GM12865 (cell line): Measurements from ENCODE around the gene ZNF98.

Experiments
- DNase-seq: peaks from one replicate; pipeline ENCODE4 v3.0.0; 2010; ENCODE audit warnings: low read depth
- H3K4me3 ChIP-seq: 2 replicates; pipeline ENCODE4 v1.5.1; 2011; ENCODE audit warnings: mild to moderate bottlenecking, low read depth, low read length, control low read depth
- TF ChIP-seq, protein P1 (sequence below): IDR thresholded peaks from 2 replicates; pipeline ENCODE4 v1.5.1; 2011; ENCODE audit warnings: low read length, control low read depth, low read depth, inconsistent platforms; ENCODE audit not compliant: insufficient read depth; ENCODE audit errors: missing control alignments

ZNF98 gene

DNA sequence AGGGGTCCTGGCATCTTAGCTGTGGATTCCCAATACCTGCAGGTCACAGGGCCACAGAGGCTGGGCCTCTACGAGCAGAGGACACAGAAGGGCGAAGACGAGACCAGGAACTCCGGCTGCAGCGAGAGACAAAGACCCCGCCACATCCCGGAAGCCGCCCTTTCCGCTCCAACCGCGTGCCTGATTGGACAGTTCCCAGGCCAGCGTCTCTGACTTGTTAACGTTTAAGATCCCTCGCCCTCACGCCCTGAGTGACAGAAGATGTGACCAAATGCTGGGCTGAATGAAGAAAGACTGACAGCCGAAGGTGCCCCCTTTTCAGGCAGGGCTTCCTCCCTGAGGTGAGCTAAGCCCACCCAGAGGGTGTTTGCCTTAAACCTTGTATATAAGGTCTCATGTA is at the start of gene ZNF98:
Gene ZNF98 (minus strand): TSS at position 136 of the 400 bp plus-strand sequence. CDS start 122 bp downstream, at position 14.
- DNase-seq, result no peak
- TF ChIP-seq, protein P1, sequence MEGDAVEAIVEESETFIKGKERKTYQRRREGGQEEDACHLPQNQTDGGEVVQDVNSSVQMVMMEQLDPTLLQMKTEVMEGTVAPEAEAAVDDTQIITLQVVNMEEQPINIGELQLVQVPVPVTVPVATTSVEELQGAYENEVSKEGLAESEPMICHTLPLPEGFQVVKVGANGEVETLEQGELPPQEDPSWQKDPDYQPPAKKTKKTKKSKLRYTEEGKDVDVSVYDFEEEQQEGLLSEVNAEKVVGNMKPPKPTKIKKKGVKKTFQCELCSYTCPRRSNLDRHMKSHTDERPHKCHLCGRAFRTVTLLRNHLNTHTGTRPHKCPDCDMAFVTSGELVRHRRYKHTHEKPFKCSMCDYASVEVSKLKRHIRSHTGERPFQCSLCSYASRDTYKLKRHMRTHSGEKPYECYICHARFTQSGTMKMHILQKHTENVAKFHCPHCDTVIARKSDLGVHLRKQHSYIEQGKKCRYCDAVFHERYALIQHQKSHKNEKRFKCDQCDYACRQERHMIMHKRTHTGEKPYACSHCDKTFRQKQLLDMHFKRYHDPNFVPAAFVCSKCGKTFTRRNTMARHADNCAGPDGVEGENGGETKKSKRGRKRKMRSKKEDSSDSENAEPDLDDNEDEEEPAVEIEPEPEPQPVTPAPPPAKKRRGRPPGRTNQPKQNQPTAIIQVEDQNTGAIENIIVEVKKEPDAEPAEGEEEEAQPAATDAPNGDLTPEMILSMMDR, result no peak
- H3K4me3 ChIP-seq, result no peak within 1 kb of the TSS

DNA sequence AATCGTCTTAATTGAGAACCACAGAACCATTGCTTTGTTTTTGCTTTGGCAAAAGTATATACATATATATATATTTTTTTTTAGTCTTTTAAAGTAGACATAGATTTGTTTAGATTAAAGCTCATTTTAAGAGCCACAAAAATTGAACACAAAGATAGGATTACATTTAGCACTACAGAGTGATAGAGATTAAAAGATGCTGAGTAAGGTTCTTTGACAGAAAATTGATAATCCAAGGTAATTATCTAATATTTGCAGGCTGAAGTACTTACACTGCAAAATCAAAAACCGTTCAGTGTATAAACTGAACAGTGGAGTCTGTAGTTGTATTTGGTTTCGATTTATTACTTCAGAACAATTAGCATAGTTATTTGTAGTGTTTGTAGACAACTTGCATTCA is 24.5 kb upstream of the ZNF98 start:
- TF ChIP-seq, protein P1, result no peak

DNA sequence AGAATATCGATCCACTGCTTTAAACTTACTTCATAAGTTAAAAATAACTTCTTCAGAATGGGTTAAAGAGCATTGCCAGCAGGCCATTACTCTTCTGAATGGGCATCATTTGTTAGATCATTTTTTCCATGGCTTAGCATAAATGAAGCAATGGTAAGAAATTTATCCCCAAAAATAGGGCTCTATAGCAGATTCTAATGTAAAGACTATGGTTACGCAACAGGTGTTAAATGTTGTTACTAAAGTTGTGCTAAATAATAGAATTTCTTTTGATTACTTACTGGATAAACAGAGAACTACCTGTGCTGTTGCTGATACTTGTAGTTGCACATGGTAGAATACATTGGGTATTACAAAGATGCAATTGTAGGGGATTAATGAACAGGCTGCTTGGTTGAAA is 15.9 kb upstream of the ZNF98 start:
- no peak for DNase-seq
- TF ChIP-seq, protein P1, result no peak
- H3K4me3 ChIP-seq, result no peak overlapping the region

More for the DNA sequence above, 24.5 kb upstream of the ZNF98 start:
- H3K4me3 ChIP-seq, result no peak overlapping the region
- no peak for DNase-seq

DNA sequence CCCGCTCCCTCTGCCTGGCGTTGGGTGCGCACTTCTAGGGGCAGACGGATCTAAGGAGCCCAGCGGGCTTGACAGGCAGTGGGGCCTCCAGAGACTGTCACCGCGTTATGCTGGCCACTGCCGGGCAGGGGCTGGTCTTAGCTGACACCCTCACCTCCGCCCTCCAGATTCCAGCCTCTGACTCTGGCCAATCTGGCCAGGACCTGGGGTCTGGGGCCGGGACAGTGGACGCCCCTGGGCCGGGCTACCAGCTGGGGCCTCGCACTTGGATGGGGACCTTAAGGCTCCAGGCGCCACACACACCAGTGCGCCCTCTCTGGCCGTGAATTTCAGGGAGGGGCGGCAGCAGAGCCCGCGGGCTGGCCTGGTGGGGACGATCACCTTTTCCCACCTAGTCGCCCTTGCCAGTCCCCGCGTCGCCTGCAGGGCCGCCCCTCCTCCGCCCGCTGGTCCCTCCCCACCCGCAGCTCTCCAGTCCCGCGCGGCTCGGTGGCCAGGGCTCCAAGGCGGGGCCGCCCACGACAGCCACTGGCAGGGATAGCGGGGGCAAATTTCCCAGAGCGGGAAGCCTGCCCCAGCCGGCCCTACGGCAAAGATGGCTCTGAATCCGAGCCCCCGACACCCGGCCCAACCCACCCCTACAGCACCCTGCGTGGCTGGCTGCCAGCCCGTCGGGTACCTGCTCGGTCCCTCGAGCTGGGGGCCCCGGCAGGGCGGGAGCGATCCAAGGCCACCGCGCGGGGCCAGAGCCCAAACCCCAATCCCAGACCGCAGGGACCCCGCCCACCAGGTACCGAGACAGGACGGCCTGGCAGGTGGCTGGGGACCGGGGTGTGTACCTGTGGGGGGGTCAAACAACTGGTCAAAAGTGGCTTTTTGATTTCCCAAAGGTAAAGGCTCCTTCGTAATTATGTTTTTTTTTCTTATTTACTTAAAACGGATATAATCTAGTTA is 6.1 kb upstream of the ZNF98 start:
- no peak overlapping the region for H3K4me3 ChIP-seq

DNA sequence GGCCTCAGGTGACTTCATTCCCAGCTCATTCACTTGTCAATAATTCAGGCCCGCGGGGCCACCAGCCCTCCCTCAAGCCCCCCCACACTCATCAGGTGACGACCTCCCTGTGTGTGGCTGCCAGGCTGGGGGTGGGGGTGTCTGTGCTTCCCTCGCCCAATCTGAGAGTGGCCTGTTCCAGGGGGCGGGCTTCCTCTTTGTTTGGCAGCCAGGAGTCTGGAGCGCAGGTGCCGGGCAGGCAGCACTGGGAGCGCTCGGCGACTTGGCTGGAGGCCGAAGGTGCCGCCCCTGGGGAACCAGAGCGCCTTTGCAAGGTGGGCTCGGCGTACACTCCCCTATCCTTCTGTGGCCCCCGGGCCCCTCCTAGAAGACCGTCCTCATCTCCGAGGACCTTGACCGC is 5.4 kb upstream of the ZNF98 start:
- H3K4me3 ChIP-seq, result no peak overlapping the region
- TF ChIP-seq, protein P1, result no peak
- DNase-seq, result no peak

More for the DNA sequence above, 6.1 kb upstream of the ZNF98 start:
- TF ChIP-seq, protein P1, result no peak
- DNase-seq, result no peak

DNA sequence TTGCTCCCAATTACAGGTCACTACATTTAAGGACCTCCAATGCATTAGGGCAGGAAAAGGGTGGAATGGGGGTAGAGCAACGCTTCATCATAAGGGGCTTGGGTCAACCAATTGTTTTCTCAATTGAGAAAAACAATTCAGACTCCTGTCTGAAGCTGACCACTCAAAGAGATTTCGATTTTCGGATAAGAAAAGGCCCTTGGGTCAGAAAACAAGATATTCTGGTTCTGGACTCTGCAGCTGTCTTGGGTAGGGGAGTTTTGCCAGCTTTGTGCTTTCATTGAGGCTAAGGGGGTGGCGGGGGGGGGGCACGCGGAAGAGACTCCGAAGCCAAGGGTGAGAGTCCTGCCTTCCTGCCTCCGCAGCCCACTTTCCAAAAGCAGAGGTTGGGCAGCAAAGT is 4.8 kb upstream of the ZNF98 start:
- no peak for DNase-seq
- no peak overlapping the region for H3K4me3 ChIP-seq
- TF ChIP-seq, protein P1, result no peak
